Progenitor cell of endocrine pancreas (in vitro differentiated cells): Measurements from ENCODE around the gene MCFD2. TPM values are rescaled to one million over a fixed set of nuclear protein-coding genes. Genes with fewer than 3 reads are reported as not detected.

Experiments
- DNase-seq: peaks from one replicate; pipeline ENCODE4 v3.0.0; 2021; ENCODE audit warnings: low spot score; ENCODE audit not compliant: unreplicated experiment
- H3K27ac Mint-ChIP-seq: 2 replicates; pipeline ENCODE4 v1.8.0; 2021; ENCODE audit warnings: mild to moderate bottlenecking, moderate library complexity, mixed read lengths
- H3K27me3 Mint-ChIP-seq: 2 replicates; pipeline ENCODE4 v1.8.0; 2021; ENCODE audit warnings: mixed read lengths
- H3K36me3 Mint-ChIP-seq: 2 replicates; pipeline ENCODE4 v1.8.0; 2022; ENCODE audit warnings: mixed read lengths; ENCODE audit not compliant: insufficient read depth
- H3K4me1 Mint-ChIP-seq: 2 replicates; pipeline ENCODE4 v1.8.0; 2021; ENCODE audit warnings: low read depth, mixed read lengths
- H3K4me3 Mint-ChIP-seq: 2 replicates; pipeline ENCODE4 v1.8.0; 2021; ENCODE audit warnings: low read depth, mild to moderate bottlenecking, moderate library complexity, mixed read lengths
- H3K9me3 Mint-ChIP-seq: 2 replicates; pipeline ENCODE4 v1.8.0; 2021; ENCODE audit warnings: low read depth, mixed read lengths
- CTCF ChIP-seq: fragments of 200-600 bp; sonication (generic); IDR thresholded peaks from one replicate; pipeline ENCODE4 v1.5.0; 2021; ENCODE audit warnings: antibody characterized with exemption, mild to moderate bottlenecking; ENCODE audit not compliant: unreplicated experiment
- long read RNA-seq: library from polyadenylated mRNA; unstranded; transcript quantifications from one replicate; pipeline ENCODE4 v2.0.0, GENCODE V29; 2020
- total RNA-seq: library from RNA; stranded (reverse); gene quantifications from 2 replicates; pipeline ENCODE4 v1.2.1, GENCODE V29; 2021

The MCFD2 gene
- 72.9 and 78.3 TPM in 2 replicates for total RNA-seq
- long read RNA-seq, full-length matches to known transcripts: 39 of 119 reads
- long read RNA-seq, partial matches to known transcripts: 2 of 119 reads
- long read RNA-seq, other reads (novel, unspliced or antisense): 78 of 119 reads

- no peaks in the 10 kb centered on the region for H3K9me3 Mint-ChIP-seq
- H3K4me3 Mint-ChIP-seq: peak within 1 kb of the TSS; percentile 83
- no peak for DNase-seq
These were observed at the start of gene MCFD2 for GRCh38 chr2:46915281-46915810. Gene MCFD2 (minus strand): TSS chr2:46915806. CDS start chr2:46909171, 6,635 bp downstream.

GRCh38 chr2:46964835-46965560, 49.4 kb upstream of the MCFD2 start:
- Mint-ChIP-seq H3K4me3 (no peak overlapping the region), H3K4me1 (no peaks in the 10 kb centered on the region), H3K27ac (no peak overlapping the region), H3K9me3 (no peaks in the 10 kb centered on the region), H3K27me3 (no peaks in the 10 kb centered on the region), H3K36me3 (peaks cover 2% of the 10 kb centered on the region)
- no peak for DNase-seq
- TF ChIP-seq CTCF: no peak

More at GRCh38 chr2:46915281-46915810, at the start of gene MCFD2:
- peak within 1 kb of the TSS; percentile 98 for H3K27ac Mint-ChIP-seq
- no peaks in the 10 kb centered on the region for H3K27me3 Mint-ChIP-seq
- no peak for TF ChIP-seq CTCF
- peaks cover 8% of the 10 kb centered on the region for H3K36me3 Mint-ChIP-seq
- peaks cover 27% of the 10 kb centered on the region for H3K4me1 Mint-ChIP-seq

GRCh38 chr2:46963941-46964673, 48.5 kb upstream of the MCFD2 start:
- Mint-ChIP-seq H3K27ac (no peak overlapping the region), H3K27me3 (no peaks in the 10 kb centered on the region), H3K4me3 (no peak overlapping the region), H3K9me3 (no peaks in the 10 kb centered on the region), H3K4me1 (no peaks in the 10 kb centered on the region), H3K36me3 (peaks cover 2% of the 10 kb centered on the region)
- no peak for DNase-seq
- TF ChIP-seq CTCF: no peak

- no peaks in the 10 kb centered on the region for H3K9me3 Mint-ChIP-seq
- no peak overlapping the region for H3K4me3 Mint-ChIP-seq
These were observed 47.6 kb upstream of the MCFD2 start for GRCh38 chr2:46963210-46963609.

More at GRCh38 chr2:46963210-46963609, 47.6 kb upstream of the MCFD2 start:
- no peak for TF ChIP-seq CTCF
- DNase-seq: no peak
- Mint-ChIP-seq H3K27ac (no peak overlapping the region), H3K36me3 (peaks cover 2% of the 10 kb centered on the region), H3K27me3 (no peaks in the 10 kb centered on the region), H3K4me1 (no peaks in the 10 kb centered on the region)
